Measurements from ENCODE around the gene AURKB. TPM values are rescaled to one million over a fixed set of nuclear protein-coding genes. Genes with fewer than 3 reads are reported as not detected.
A peak's percentile ranks its signal among the peaks of the same experiment; 100 is the strongest.

The AURKB gene
- total and polyA plus RNA-seq, 2 of the 13 experiments (the other 11 are each of a cell fraction or from before 2014, with no cell fraction given): 29.5 to 75.3 TPM

GRCh38 chr17:8220783-8221662 is 10.6 kb upstream of the AURKB start (continued):
- TF ChIP-seq MBNL3 (CRISPR knock-in tag; conservative IDR thresholded peaks at IDR 0.05) (no peak), HCFC1 (IDR thresholded peaks at IDR 0.05; ENCODE audit: low read depth, low read length) (no peak), GRHL1 (CRISPR knock-in tag; conservative IDR thresholded peaks at IDR 0.05) (no peak), RARA (CRISPR knock-in tag; IDR thresholded peaks at IDR 0.05) (peak; percentile 49), ZSCAN29 (CRISPR knock-in tag; conservative IDR thresholded peaks at IDR 0.05) (no peak; the same call in 1 of the 2 replicates), ZNF263 (CRISPR knock-in tag; IDR thresholded peaks at IDR 0.05) (no peak; the same call in 1 of the 2 replicates), DMAP1 (CRISPR knock-in tag; IDR thresholded peaks at IDR 0.05) (no peak), FOXA1 (IDR thresholded peaks at IDR 0.05) (no peak), FOXA1 (CRISPR knock-in tag; IDR thresholded peaks at IDR 0.05) (no peak), PTBP1 (IDR thresholded peaks at IDR 0.05; ENCODE audit: low read depth, low read length, poor library complexity, severe bottlenecking) (no peak), SIX1 (CRISPR knock-in tag; IDR thresholded peaks at IDR 0.05; ENCODE audit: borderline replicate concordance) (peak; percentile 56), PRMT3 (CRISPR knock-in tag; IDR thresholded peaks at IDR 0.05; ENCODE audit: borderline replicate concordance, low read depth) (no peak), SATB2 (CRISPR knock-in tag; IDR thresholded peaks at IDR 0.05) (peak; percentile 16; the same call in 1 of the 2 replicates), KDM3A (CRISPR knock-in tag; IDR thresholded peaks at IDR 0.05; ENCODE audit: low read depth) (peak; percentile 0; the same call in 1 of the 2 replicates), REST (IDR thresholded peaks at IDR 0.05; ENCODE audit: borderline replicate concordance in 1 of 2, low read depth in 1 of 2, low read length in 2 of 2) (no peak), SALL1 (CRISPR knock-in tag; IDR thresholded peaks at IDR 0.05) (peak; percentile 74), DZIP1 (CRISPR knock-in tag; IDR thresholded peaks at IDR 0.05) (no peak), ZNF207 (IDR thresholded peaks at IDR 0.05; ENCODE audit: borderline replicate concordance) (no peak), TARDBP (CRISPR knock-in tag; IDR thresholded peaks at IDR 0.05) (peak; percentile 60; the same call in 1 of the 2 replicates)

All from HepG2 (cell line).